Kidney epithelial cell (primary cell): ENCODE results near the gene SSTR1. TPM values are rescaled to one million over a fixed set of nuclear protein-coding genes. Genes with fewer than 3 reads are reported as not detected.

Experiments used
- DNase-seq: peaks from one replicate; pipeline ENCODE4 v3.0.0-alpha.2; 2010; ENCODE audit warnings: low read depth
- H3K27me3 ChIP-seq: 2 replicates; pipeline ENCODE4 v1.6.0; 2011; ENCODE audit warnings: low read length; ENCODE audit not compliant: control insufficient read depth, insufficient read depth
- H3K36me3 ChIP-seq: 2 replicates; pipeline ENCODE4 v1.5.1; 2011; ENCODE audit warnings: low read length; ENCODE audit not compliant: control insufficient read depth, insufficient read depth
- H3K4me3 ChIP-seq: 2 replicates; pipeline ENCODE4 v1.5.1; 2011; ENCODE audit warnings: low read depth, mild to moderate bottlenecking, control low read depth, low read length
- total RNA-seq: library from RNA; depleted of rRNA; stranded (reverse); fragments of >200 nt; gene quantifications from 2 replicates; pipeline ENCODE4 v1.2.3, GENCODE V29; 2015
- TF ChIP-seq, protein P1 (sequence below): IDR thresholded peaks from 2 replicates; pipeline ENCODE4 v1.5.1; 2011; ENCODE audit warnings: mild to moderate bottlenecking, moderate library complexity, low read length, control low read depth, inconsistent platforms; ENCODE audit not compliant: insufficient read depth, poor library complexity, severe bottlenecking

The SSTR1 gene
- total RNA-seq, 1 donor from 2014 or later, result 0.67 TPM

DNA sequence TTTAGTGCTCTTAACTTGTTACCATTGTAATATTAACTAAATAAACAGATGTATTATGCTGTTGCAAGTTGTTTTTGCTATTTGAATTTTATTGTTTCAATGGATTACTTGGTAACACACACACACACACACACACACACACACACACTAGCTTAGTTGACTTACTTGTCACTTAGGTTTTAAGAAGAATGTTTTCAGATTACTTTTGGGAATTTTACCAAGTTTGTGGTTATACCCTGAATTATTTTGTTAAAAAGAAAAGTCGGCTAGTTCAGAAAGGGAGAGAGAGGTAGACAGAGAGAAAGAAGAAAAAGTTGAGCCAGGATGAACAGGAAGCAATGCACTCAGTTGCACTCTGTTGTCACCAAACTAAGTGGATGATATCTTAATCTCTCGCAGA, 5.3 kb downstream of the SSTR1 start:
- Histone ChIP-seq H3K27me3 (peaks cover 22% of the 10 kb centered on the region), H3K4me3 (no peak overlapping the region), H3K36me3 (no peaks in the 10 kb centered on the region)
- TF ChIP-seq, protein P1, sequence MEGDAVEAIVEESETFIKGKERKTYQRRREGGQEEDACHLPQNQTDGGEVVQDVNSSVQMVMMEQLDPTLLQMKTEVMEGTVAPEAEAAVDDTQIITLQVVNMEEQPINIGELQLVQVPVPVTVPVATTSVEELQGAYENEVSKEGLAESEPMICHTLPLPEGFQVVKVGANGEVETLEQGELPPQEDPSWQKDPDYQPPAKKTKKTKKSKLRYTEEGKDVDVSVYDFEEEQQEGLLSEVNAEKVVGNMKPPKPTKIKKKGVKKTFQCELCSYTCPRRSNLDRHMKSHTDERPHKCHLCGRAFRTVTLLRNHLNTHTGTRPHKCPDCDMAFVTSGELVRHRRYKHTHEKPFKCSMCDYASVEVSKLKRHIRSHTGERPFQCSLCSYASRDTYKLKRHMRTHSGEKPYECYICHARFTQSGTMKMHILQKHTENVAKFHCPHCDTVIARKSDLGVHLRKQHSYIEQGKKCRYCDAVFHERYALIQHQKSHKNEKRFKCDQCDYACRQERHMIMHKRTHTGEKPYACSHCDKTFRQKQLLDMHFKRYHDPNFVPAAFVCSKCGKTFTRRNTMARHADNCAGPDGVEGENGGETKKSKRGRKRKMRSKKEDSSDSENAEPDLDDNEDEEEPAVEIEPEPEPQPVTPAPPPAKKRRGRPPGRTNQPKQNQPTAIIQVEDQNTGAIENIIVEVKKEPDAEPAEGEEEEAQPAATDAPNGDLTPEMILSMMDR, result no peak
- DNase-seq, result no peak

DNA sequence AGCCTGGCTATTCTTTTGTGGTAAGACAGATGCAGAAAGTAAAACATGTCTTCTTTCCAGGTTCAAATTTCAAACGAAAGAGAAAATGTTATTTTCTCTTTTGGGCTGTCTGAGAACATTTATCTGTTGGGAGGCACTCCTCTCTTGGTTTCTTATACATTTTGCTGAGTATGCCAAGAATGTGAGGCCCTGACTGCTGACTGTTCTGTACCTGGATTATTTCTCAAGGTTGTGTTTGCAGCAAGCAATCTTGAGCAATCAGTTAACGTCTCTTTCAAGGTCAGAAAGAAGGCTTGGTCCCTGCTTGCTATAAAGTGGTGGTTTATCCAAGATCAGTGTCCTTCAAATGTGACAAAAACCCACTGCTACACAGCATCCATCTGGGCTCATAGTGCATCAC, 9.8 kb downstream of the SSTR1 start:
- Histone ChIP-seq H3K36me3 (no peaks in the 10 kb centered on the region), H3K4me3 (no peak overlapping the region), H3K27me3 (no peaks in the 10 kb centered on the region)
- TF ChIP-seq, protein P1, result no peak
- DNase-seq, result no peak

DNA sequence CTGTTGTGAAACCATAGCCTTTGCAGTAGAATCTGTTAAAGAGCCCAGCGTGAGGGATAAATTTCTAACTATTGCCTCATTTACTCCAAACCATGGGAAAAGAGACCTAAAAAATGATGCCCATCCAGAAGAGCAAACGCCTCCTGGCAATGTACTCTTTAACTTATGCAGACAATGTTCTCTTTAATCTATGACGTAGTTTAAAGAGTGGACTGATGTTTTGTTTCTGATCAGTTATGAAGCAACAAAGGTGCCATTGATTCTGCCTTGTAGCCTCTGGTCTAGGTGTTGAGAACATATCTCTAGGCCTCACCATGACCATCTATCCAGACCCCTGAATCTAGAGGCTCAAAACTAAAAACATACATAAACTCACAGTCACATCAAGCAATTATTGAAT, 13.4 kb downstream of the SSTR1 start:
- Histone ChIP-seq H3K27me3 (no peaks in the 10 kb centered on the region), H3K36me3 (no peaks in the 10 kb centered on the region), H3K4me3 (no peak overlapping the region)
- TF ChIP-seq, protein P1, result no peak
- DNase-seq, result no peak

DNA sequence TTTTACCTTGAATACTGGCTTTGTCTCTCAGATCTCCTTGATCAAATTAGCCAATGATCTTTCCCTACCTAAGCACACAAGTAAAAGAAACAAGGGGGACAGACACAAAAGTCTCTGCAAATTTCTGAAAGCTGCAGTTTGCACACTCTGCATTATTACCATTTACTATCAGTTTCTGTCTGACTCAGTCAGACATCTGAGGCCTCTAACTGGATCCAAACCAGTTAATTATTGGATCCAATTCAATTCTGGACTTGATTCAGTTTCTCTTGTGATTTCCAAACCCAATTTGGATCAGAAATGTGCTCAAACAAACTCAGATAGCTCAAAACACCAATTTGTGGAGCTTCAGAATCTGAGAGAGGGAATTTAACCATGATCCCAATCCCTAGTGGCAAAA, 16.6 kb downstream of the SSTR1 start:
- H3K36me3 ChIP-seq, result no peaks in the 10 kb centered on the region
- TF ChIP-seq, protein P1, result no peak
- no peak for DNase-seq
- H3K4me3 ChIP-seq, result no peak overlapping the region
- no peaks in the 10 kb centered on the region for H3K27me3 ChIP-seq

DNA sequence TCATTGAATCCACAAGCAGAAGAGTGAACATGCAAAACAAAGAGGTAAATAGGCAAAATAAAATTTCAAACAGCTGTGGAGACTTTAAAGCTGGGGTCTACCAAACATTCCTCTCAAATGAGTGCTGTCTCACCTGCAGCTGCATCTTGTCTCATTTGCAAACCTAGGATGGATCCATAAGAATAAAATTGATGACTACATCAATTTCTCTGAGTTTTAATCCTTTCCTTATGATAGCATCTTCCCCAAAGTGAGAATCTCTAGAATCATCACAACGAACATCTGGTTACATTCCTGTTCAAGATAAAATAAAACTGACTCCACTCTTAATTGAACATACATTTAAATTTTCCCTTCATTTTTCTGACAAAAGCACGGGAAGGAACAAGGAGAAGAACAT, 18.2 kb downstream of the SSTR1 start:
- DNase-seq, result no peak
- H3K36me3 ChIP-seq, result no peaks in the 10 kb centered on the region
- TF ChIP-seq, protein P1, result no peak
- no peaks in the 10 kb centered on the region for H3K27me3 ChIP-seq
- H3K4me3 ChIP-seq, result no peak overlapping the region

DNA sequence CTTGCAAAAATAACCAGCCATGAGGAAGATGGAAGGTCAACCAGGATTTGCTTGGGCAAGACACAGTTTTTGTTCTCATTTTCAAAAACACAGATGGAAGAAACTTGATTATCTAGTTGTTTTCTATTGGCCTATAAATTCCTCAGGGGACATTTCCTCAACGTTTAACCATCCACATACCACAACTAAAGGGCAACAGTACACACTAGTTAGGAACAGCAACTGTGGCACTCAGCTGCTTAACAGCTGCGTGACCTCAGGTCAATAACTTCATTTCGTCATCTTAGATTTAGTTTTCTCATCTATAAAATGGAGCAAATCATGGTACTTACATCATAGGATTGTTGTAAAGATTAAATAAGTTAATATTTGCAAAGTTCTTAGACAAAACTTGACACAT, 18.7 kb downstream of the SSTR1 start:
- no peak for DNase-seq
- TF ChIP-seq, protein P1, result no peak
- Histone ChIP-seq H3K4me3 (no peak overlapping the region), H3K36me3 (no peaks in the 10 kb centered on the region), H3K27me3 (no peaks in the 10 kb centered on the region)
